BE2C (cell line): ENCODE results near the gene EDN2.

Experiments
- DNase-seq: peaks from one replicate; pipeline ENCODE4 v3.0.0-alpha.2; 2020
- H3K27me3 ChIP-seq: fragments of 250-450 bp; sonication (Bioruptor Pico); 2 replicates; pipeline ENCODE4 v1.5.1; 2020; ENCODE audit warnings: mild to moderate bottlenecking
- H3K36me3 ChIP-seq: fragments of 250-450 bp; sonication (Bioruptor Pico); 2 replicates; pipeline ENCODE4 v1.5.1; 2020; ENCODE audit warnings: mild to moderate bottlenecking
- H3K4me1 ChIP-seq: fragments of 250-450 bp; sonication (Bioruptor Pico); 2 replicates; pipeline ENCODE4 v1.5.1; 2020
- H3K4me3 ChIP-seq: 2 replicates; pipeline ENCODE4 v1.5.1; 2011; ENCODE audit warnings: low read depth, low read length
- H3K9me3 ChIP-seq: fragments of 250-450 bp; sonication (Bioruptor Pico); 2 replicates; pipeline ENCODE4 v1.5.1; 2020
- CTCF ChIP-seq: IDR thresholded peaks from 2 replicates; pipeline ENCODE4 v1.5.1; 2012; ENCODE audit warnings: mild to moderate bottlenecking, low read depth, low read length

EDN2 gene

GRCh38 chr1:41488040-41488951 lies 3.8 kb upstream of the EDN2 start:
- no peaks in the 10 kb centered on the region for H3K9me3 ChIP-seq
- no peaks in the 10 kb centered on the region for H3K36me3 ChIP-seq
- no peak for DNase-seq
- no peaks in the 10 kb centered on the region for H3K4me1 ChIP-seq
- no peak for TF ChIP-seq CTCF
- H3K27me3 ChIP-seq = no peaks in the 10 kb centered on the region
- H3K4me3 ChIP-seq = no peak overlapping the region

- no peak for DNase-seq
- Histone ChIP-seq H3K36me3 (no peaks in the 10 kb centered on the region), H3K4me1 (no peaks in the 10 kb centered on the region), H3K27me3 (no peaks in the 10 kb centered on the region), H3K9me3 (no peaks in the 10 kb centered on the region), H3K4me3 (no peak overlapping the region)
- no peak for TF ChIP-seq CTCF
Observed at GRCh38 chr1:41487126-41488039, 2.9 kb upstream of the EDN2 start.

- no peaks in the 10 kb centered on the region for H3K4me1 ChIP-seq
- H3K27me3 ChIP-seq = no peaks in the 10 kb centered on the region
- H3K9me3 ChIP-seq = no peaks in the 10 kb centered on the region
- H3K4me3 ChIP-seq = no peak overlapping the region
- TF ChIP-seq CTCF = no peak
- no peaks in the 10 kb centered on the region for H3K36me3 ChIP-seq
- DNase-seq = no peak
Observed at GRCh38 chr1:41486371-41487125, 2.1 kb upstream of the EDN2 start.

GRCh38 chr1:41486053-41486370 lies 1.5 kb upstream of the EDN2 start:
- TF ChIP-seq CTCF = no peak
- no peak for DNase-seq
- no peaks in the 10 kb centered on the region for H3K27me3 ChIP-seq
- no peaks in the 10 kb centered on the region for H3K4me1 ChIP-seq
- no peak overlapping the region for H3K4me3 ChIP-seq
- no peaks in the 10 kb centered on the region for H3K36me3 ChIP-seq
- no peaks in the 10 kb centered on the region for H3K9me3 ChIP-seq

- no peaks in the 10 kb centered on the region for H3K9me3 ChIP-seq
- no peaks in the 10 kb centered on the region for H3K4me1 ChIP-seq
- TF ChIP-seq CTCF = no peak
- DNase-seq = no peak
- no peak overlapping the region for H3K4me3 ChIP-seq
- H3K27me3 ChIP-seq = no peaks in the 10 kb centered on the region
- H3K36me3 ChIP-seq = no peaks in the 10 kb centered on the region
Observed at GRCh38 chr1:41485605-41486004, 1.1 kb upstream of the EDN2 start.
